SH-SY5Y (cell line): ENCODE results near the gene PCDHA7.

ENCODE experiments used
- GATA2 ChIP-seq: IDR thresholded peaks from 2 replicates; pipeline ENCODE4 v1.6.1; 2011; ENCODE audit warnings: mild to moderate bottlenecking, low read depth, low read length
- GATA3 ChIP-seq: IDR thresholded peaks from 2 replicates; pipeline ENCODE4 v1.6.1; 2011; ENCODE audit warnings: low read depth, mild to moderate bottlenecking, low read length, moderate library complexity

DNA sequence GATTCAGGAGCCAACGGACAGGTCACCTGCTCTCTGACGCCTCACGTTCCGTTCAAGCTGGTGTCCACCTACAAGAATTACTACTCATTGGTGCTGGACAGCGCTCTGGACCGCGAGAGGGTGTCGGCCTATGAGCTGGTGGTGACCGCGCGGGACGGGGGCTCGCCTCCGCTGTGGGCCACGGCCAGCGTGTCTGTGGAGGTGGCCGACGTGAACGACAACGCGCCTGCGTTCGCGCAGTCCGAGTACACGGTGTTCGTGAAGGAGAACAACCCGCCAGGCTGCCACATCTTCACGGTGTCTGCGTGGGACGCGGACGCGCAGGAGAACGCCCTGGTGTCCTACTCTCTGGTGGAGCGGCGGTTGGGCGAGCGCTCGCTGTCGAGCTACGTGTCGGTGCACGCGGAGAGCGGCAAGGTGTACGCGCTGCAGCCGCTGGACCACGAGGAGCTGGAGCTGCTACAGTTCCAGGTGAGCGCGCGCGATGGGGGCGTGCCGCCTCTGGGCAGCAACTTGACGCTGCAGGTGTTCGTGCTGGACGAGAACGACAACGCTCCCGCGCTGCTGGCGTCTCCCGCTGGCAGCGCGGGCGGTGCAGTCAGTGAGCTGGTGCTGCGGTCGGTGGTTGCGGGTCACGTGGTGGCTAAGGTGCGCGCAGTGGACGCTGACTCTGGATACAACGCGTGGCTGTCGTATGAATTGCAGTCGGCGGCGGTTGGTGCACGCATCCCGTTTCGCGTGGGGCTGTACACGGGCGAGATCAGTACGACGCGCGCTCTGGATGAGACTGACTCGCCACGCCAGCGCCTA, 23.3 kb downstream of the PCDHA7 start:
- TF ChIP-seq GATA3 (no peak), GATA2 (no peak)
